OCI-LY1 (cell line): ENCODE measurements around the gene GAS6.

Experiments used
- H2AFZ ChIP-seq: fragments of 200-600 bp; sonication (generic), shearing (Covaris generic); 2 replicates; pipeline ENCODE4 v1.6.0; 2014; ENCODE audit warnings: antibody characterized with exemption, mild to moderate bottlenecking, low read length
- H3F3A ChIP-seq: fragments of 200-600 bp; sonication (generic), shearing (Covaris generic); 2 replicates; pipeline ENCODE4 v1.6.0; 2014; ENCODE audit warnings: mild to moderate bottlenecking, antibody characterized with exemption, low read length, moderate library complexity; ENCODE audit not compliant: insufficient read depth
- H3K27ac ChIP-seq: fragments of 200-600 bp; sonication (generic); 2 replicates; pipeline ENCODE4 v1.5.1; 2014; ENCODE audit warnings: low read length, mixed run types, mild to moderate bottlenecking, low read depth; ENCODE audit not compliant: poor library complexity, severe bottlenecking
- H3K27me3 ChIP-seq: fragments of 200-600 bp; sonication (generic); 2 replicates; pipeline ENCODE4 v1.6.0; 2014; ENCODE audit warnings: antibody characterized with exemption, mild to moderate bottlenecking, low read length, moderate library complexity; ENCODE audit not compliant: insufficient read depth
- H3K36me3 ChIP-seq: fragments of 200-600 bp; sonication (generic); 2 replicates; pipeline ENCODE4 v1.6.1; 2014; ENCODE audit warnings: mild to moderate bottlenecking, antibody characterized with exemption, low read length, moderate library complexity, mixed read lengths; ENCODE audit not compliant: insufficient read depth
- H3K4me1 ChIP-seq: fragments of 200-600 bp; sonication (generic); 2 replicates; pipeline ENCODE4 v1.5.1; 2014; ENCODE audit warnings: mild to moderate bottlenecking, low read length, moderate library complexity; ENCODE audit not compliant: insufficient read depth, severe bottlenecking
- H3K4me2 ChIP-seq: fragments of 200-600 bp; sonication (generic), shearing (Covaris generic); 2 replicates; pipeline ENCODE4 v1.6.1; 2014; ENCODE audit warnings: low read length
- H3K4me3 ChIP-seq: fragments of 200-600 bp; sonication (generic); 2 replicates; pipeline ENCODE4 v1.5.1; 2014; ENCODE audit warnings: low read length, low read depth, mild to moderate bottlenecking, mixed read lengths; ENCODE audit not compliant: poor library complexity, severe bottlenecking
- H3K79me2 ChIP-seq: fragments of 200-600 bp; shearing (Covaris generic); 2 replicates; pipeline ENCODE4 v1.6.1; 2016; ENCODE audit warnings: mixed run types, low read length, mixed read lengths; ENCODE audit not compliant: insufficient read depth
- H3K9ac ChIP-seq: fragments of 200-600 bp; sonication (generic), shearing (Covaris generic); 2 replicates; pipeline ENCODE4 v1.6.1; 2014; ENCODE audit warnings: mild to moderate bottlenecking, low read length, mixed read lengths
- H3K9me2 ChIP-seq: fragments of 200-600 bp; sonication (generic), shearing (Covaris generic); 2 replicates; pipeline ENCODE4 v1.6.1; 2014; ENCODE audit warnings: low read depth, mild to moderate bottlenecking, low read length, mixed read lengths
- H3K9me3 ChIP-seq: fragments of 200-600 bp; shearing (Covaris generic); 2 replicates; pipeline ENCODE4 v1.6.1; 2014; ENCODE audit warnings: low read length, mixed read lengths
- H4K20me1 ChIP-seq: fragments of 200-600 bp; sonication (generic), shearing (Covaris generic); 2 replicates; pipeline ENCODE4 v1.6.0; 2016; ENCODE audit warnings: mild to moderate bottlenecking, low read length; ENCODE audit not compliant: insufficient read depth
- CTCF ChIP-seq: fragments of 200-600 bp; sonication (generic), shearing (Covaris generic); IDR thresholded peaks from 2 replicates; pipeline ENCODE4 v1.5.1; 2017; ENCODE audit warnings: mild to moderate bottlenecking, antibody characterized with exemption, low read length, moderate library complexity, mixed read lengths
- EZH2 ChIP-seq: fragments of 200-600 bp; sonication (generic), shearing (Covaris generic); IDR thresholded peaks from 2 replicates; pipeline ENCODE4 v1.8.0; 2017; ENCODE audit warnings: borderline replicate concordance, mixed run types, mild to moderate bottlenecking, antibody characterized with exemption, low read length, moderate library complexity, mixed read lengths

GAS6 gene

GRCh38 chr13:113838711-113839201 lies 25.1 kb downstream of the GAS6 start:
- Histone ChIP-seq H3F3A (no peaks in the 10 kb centered on the region), H3K27ac (no peak overlapping the region), H4K20me1 (no peaks in the 10 kb centered on the region), H2AFZ (no peak overlapping the region), H3K79me2 (no peaks in the 10 kb centered on the region), H3K9me2 (no peaks in the 10 kb centered on the region), H3K9ac (no peak overlapping the region), H3K4me3 (no peak overlapping the region), H3K4me2 (no peak overlapping the region), H3K27me3 (no peaks in the 10 kb centered on the region; the same call in 1 of the 2 replicates), H3K36me3 (no peaks in the 10 kb centered on the region; the same call in 1 of the 2 replicates), H3K4me1 (no peaks in the 10 kb centered on the region), H3K9me3 (no peaks in the 10 kb centered on the region)
- TF ChIP-seq EZH2 (no peak), CTCF (no peak)

DNA sequence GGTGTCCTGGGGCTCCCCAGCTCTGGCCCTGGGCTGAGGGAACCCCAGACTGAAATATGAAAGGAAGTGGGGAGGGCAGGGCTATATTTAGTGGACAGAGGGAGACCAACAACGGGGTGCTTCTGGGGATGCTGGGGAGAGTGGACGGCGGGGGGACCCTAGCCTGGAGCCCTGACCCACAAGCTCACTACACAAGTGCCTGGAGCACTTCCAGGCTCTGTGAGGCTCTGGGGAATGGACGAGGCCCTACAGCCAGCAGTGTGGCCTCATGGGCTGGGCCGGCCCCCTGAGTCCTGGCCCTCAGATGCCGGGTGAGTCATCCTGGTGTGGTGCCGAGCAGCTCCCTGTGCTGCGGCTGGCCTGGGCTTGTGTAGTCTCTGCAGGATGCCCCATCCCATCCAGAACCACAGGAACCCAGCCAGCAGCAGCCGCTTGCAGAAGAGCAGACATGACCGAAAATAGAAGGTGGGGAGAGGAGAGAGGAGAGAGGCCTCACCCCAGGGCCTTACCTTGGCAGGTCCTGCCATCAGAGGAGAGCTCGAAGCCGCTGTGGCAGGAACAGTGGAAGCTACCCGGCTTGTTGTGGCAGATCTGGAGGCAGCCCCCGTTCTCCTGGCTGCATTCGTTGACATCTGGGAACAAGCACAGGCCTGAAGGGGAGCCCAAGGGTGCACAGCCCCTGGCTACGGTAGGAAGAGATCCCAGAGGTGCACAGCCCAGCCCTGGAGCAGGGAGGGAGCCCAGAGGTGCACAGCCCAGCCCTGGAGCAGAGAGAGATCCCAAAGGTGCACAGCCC lies 26.1 kb downstream of the GAS6 start:
- Histone ChIP-seq H3K9me3 (no peaks in the 10 kb centered on the region), H3K4me3 (no peak overlapping the region), H3K9me2 (no peaks in the 10 kb centered on the region), H3K4me1 (no peaks in the 10 kb centered on the region), H4K20me1 (no peaks in the 10 kb centered on the region), H3K79me2 (no peaks in the 10 kb centered on the region), H3K4me2 (no peak overlapping the region), H3K9ac (no peak overlapping the region), H3K27me3 (no peaks in the 10 kb centered on the region; the same call in 1 of the 2 replicates), H3F3A (no peaks in the 10 kb centered on the region), H3K36me3 (peaks cover 4% of the 10 kb centered on the region; the same call in 1 of the 2 replicates), H2AFZ (no peak overlapping the region), H3K27ac (no peak overlapping the region)
- TF ChIP-seq EZH2 (no peak), CTCF (no peak)

DNA sequence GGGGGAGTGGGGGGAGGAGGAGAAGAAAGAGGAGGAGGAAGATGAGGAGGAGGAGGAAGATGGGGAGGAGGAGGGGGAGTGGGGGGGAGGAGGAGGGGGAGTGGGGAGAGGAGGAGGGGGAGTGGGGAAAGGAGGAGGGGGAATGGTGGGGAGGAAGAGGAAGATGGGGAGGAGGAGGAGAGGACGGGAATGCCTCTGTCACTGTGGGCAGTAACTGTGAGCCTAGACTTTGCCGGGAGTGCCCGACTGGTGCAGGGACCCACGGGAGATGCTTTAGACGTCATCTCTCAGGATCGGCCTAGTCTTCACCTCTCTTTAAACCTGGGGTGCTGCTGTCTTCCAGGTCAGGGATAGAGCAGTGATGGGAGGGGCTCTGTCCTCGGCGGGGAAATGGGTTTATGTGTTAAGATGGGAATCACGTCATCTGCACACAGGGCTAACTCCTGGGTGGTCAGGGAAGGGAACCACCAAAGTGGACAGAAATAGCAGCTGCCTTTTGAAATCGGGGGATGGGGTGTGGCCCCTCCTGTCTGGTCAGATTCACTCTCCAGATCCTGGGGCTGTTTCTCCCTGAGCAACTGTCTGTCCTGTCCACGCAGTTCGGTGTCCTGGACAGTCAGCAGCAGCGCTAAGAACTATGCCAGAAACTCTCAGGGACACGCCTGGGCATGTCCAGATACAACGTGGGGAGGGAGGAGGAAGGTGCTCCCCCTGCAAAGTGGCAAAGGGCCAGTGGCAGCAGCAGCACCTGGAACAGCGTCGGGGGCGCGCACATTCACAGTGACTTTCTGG lies 26.9 kb downstream of the GAS6 start:
- Histone ChIP-seq H3K9ac (no peak overlapping the region), H3K36me3 (peaks cover 8% of the 10 kb centered on the region; the same call in 1 of the 2 replicates), H3K4me1 (no peaks in the 10 kb centered on the region), H3K27ac (no peak overlapping the region), H3K9me3 (no peaks in the 10 kb centered on the region), H4K20me1 (no peaks in the 10 kb centered on the region), H3K9me2 (no peaks in the 10 kb centered on the region), H2AFZ (no peak overlapping the region), H3K79me2 (no peaks in the 10 kb centered on the region), H3F3A (no peaks in the 10 kb centered on the region), H3K27me3 (no peaks in the 10 kb centered on the region; the same call in 1 of the 2 replicates), H3K4me3 (no peak overlapping the region), H3K4me2 (no peak overlapping the region)
- TF ChIP-seq CTCF: no peak
- TF ChIP-seq EZH2: no peak
